CD8-positive, alpha-beta memory T cell (primary cell): ENCODE data around the gene TAC1. TPM values are rescaled to one million over a fixed set of nuclear protein-coding genes. Genes with fewer than 3 reads are reported as not detected.
"Not testable (repeated sequence)": the region's sequence is repeated elsewhere in the genome, so short reads cannot be mapped to it uniquely, and the experiment has no call there.

Experiments
- CTCF ChIA-PET: fragments of 350-600 bp; sonication (Branson Sonifier 250); formaldehyde crosslinking; loops from one replicate; lab custom pipeline; 2021; ENCODE audit warnings: antibody characterized with exemption; lab: Charles Lee
- POLR2A ChIA-PET: fragments of 350-600 bp; sonication (Branson Sonifier 250); formaldehyde crosslinking; loops from one replicate; lab custom pipeline; 2021; ENCODE audit warnings: antibody characterized with exemption; lab: Charles Lee
- DNase-seq, 5 donors: peaks; one replicate each; pipeline versions ENCODE4 v3.0.0 to v3.0.0-alpha.2; 2020 to 2022; ENCODE audit warnings: mixed read lengths in 1 of 5
- H3K27ac ChIP-seq: one replicate; pipeline ENCODE4 v1.7.0; 2013; ENCODE audit warnings: low read depth, mild to moderate bottlenecking, low read length, moderate library complexity
- H3K27me3 ChIP-seq: 2 replicates; pipeline ENCODE4 v1.7.0; 2013; ENCODE audit warnings: low read length, mild to moderate bottlenecking; ENCODE audit not compliant: insufficient read depth, poor library complexity, severe bottlenecking
- H3K36me3 ChIP-seq: 2 replicates; pipeline ENCODE4 v1.7.0; 2013; ENCODE audit warnings: mild to moderate bottlenecking, low read length, moderate library complexity; ENCODE audit not compliant: insufficient read depth
- H3K4me1 ChIP-seq: 2 replicates; pipeline ENCODE4 v1.7.0; 2013; ENCODE audit warnings: mild to moderate bottlenecking, low read length, moderate library complexity; ENCODE audit not compliant: insufficient read depth
- H3K4me3 ChIP-seq: 2 replicates; pipeline ENCODE4 v1.7.0; 2013; ENCODE audit warnings: mild to moderate bottlenecking, low read length
- H3K9me3 ChIP-seq: 2 replicates; pipeline ENCODE4 v1.7.0; 2013; ENCODE audit warnings: mild to moderate bottlenecking, low read length
- H3K27ac Mint-ChIP-seq, 8 donors: one replicate each; pipeline ENCODE4 v1.8.0; 2020 to 2021; ENCODE audit warnings: mixed read lengths in 8 of 8, mild to moderate bottlenecking in 6 of 8, inconsistent platforms in 3 of 8, moderate library complexity in 3 of 8
- H3K27me3 Mint-ChIP-seq, 2 donors: one replicate each; pipeline ENCODE4 v1.8.0; 2020 to 2021; ENCODE audit warnings: mixed read lengths in 2 of 2, mild to moderate bottlenecking in 1 of 2, moderate library complexity in 1 of 2
- H3K36me3 Mint-ChIP-seq, 3 donors: one replicate each; pipeline ENCODE4 v1.8.0; 2020 to 2021; ENCODE audit warnings: mixed read lengths in 3 of 3, inconsistent platforms in 1 of 3, mild to moderate bottlenecking in 1 of 3
- H3K4me1 Mint-ChIP-seq, 3 donors: one replicate each; pipeline ENCODE4 v1.8.0; 2020 to 2021; ENCODE audit warnings: mixed read lengths in 3 of 3, inconsistent platforms in 1 of 3, mild to moderate bottlenecking in 1 of 3
- H3K4me3 Mint-ChIP-seq, 7 donors: one replicate each; pipeline ENCODE4 v1.8.0; 2020 to 2021; ENCODE audit warnings: mixed read lengths in 7 of 7, mild to moderate bottlenecking in 6 of 7, moderate library complexity in 4 of 7, inconsistent platforms in 2 of 7
- H3K9me3 Mint-ChIP-seq, 5 donors: one replicate each; pipeline ENCODE4 v1.8.0; 2020 to 2022; ENCODE audit warnings: mixed read lengths in 5 of 5, mild to moderate bottlenecking in 3 of 5, moderate library complexity in 2 of 5, inconsistent platforms in 1 of 5
- polyA plus RNA-seq: library from polyadenylated mRNA; unstranded; fragments of 300-500 nt; fragmentation: Illumina TruSeq; gene quantifications from one replicate; pipeline ENCODE4 v1.2.3, GENCODE V29; 2021
- total RNA-seq, 2 experiments: library from RNA; stranded (reverse); gene quantifications; one replicate each; pipeline ENCODE4 v1.2.3, GENCODE V29; 2021

Gene TAC1
- total and polyA plus RNA-seq, 3 experiments from 2014 or later = 0.55 to 0.68 TPM; not detected in 1

GRCh38 chr7:97771576-97771975 is 39.7 kb downstream of the TAC1 start:
- Histone ChIP-seq H3K9me3 (no peaks in the 10 kb centered on the region), H3K27me3 (no peaks in the 10 kb centered on the region), H3K4me3 (no peak overlapping the region), H3K4me1 (no peaks in the 10 kb centered on the region), H3K36me3 (no peaks in the 10 kb centered on the region), H3K27ac (no peak overlapping the region)
- ChIA-PET CTCF (no interaction called here), POLR2A (no interaction called here)
- Mint-ChIP-seq H3K27ac (no peak overlapping the region), H3K9me3 (no peaks in the 10 kb centered on the region), H3K4me3 (no peak overlapping the region), H3K4me1 (no peaks in the 10 kb centered on the region), H3K36me3 (no peaks in the 10 kb centered on the region), H3K27me3 (peaks cover 4 to 8% of the 10 kb centered on the region in 2 donors)
- no peak for DNase-seq

GRCh38 chr7:97772045-97772901 is 40.4 kb downstream of the TAC1 start:
- Histone ChIP-seq H3K4me3 (no peak overlapping the region), H3K27ac (no peak overlapping the region), H3K4me1 (no peaks in the 10 kb centered on the region), H3K9me3 (no peaks in the 10 kb centered on the region), H3K36me3 (no peaks in the 10 kb centered on the region), H3K27me3 (no peaks in the 10 kb centered on the region)
- no peaks in the 10 kb centered on the region for H3K9me3 Mint-ChIP-seq
- H3K27ac Mint-ChIP-seq = no peak overlapping the region
- H3K4me3 Mint-ChIP-seq = no peak overlapping the region
- POLR2A ChIA-PET = no interaction called here
- CTCF ChIA-PET = no interaction called here
- DNase-seq = no peak
- no peaks in the 10 kb centered on the region for H3K36me3 Mint-ChIP-seq
- no peaks in the 10 kb centered on the region for H3K4me1 Mint-ChIP-seq
- H3K27me3 Mint-ChIP-seq = peaks cover 7 to 9% of the 10 kb centered on the region in 2 donors

DNA sequence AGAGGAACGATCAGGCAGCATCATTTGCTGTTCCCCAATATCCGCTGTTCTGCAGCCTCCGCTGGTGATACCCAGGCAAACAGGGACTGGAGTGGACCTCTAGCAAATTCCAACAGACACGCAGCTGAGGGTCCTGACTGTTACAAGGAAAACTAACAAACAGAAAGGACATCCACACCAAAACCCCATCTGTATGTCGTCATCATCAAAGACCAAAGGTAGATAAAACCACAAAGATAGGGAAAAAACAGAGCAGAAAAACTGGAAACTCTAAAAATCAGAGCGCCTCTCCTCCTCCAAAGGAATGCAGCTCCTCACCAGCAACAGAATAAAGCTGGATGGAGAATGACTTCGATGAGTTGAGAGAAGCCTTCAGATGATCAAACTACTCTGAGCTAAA is 54.5 kb downstream of the TAC1 start:
- H3K27me3 ChIP-seq, H3K27ac ChIP-seq, DNase-seq, H3K27me3 Mint-ChIP-seq, H3K36me3 ChIP-seq, H3K4me3 Mint-ChIP-seq, POLR2A ChIA-PET, H3K4me1 Mint-ChIP-seq, H3K4me1 ChIP-seq, CTCF ChIA-PET, H3K36me3 Mint-ChIP-seq, H3K9me3 Mint-ChIP-seq, H3K4me3 ChIP-seq, H3K27ac Mint-ChIP-seq, H3K9me3 ChIP-seq: not testable (repeated sequence)

Other genes with a start within 250 kb of the TAC1 start
- 100 to 1,000 TPM in 1 of 2 experiments, 10 to 100 TPM in 1; 94.9 to 104 TPM for gene ASNS, start 140.3 kb downstream of the TAC1 start, total RNA-seq
- 13.0 TPM for gene ASNS, start 140.3 kb downstream of the TAC1 start, polyA plus RNA-seq